Right atrium auricular region (tissue), 2 donors: ENCODE data around the gene SKI. TPM values are rescaled to one million over a fixed set of nuclear protein-coding genes. Genes with fewer than 3 reads are reported as not detected.

Source experiments
- DNase-seq: peaks from one replicate; pipeline ENCODE4 v3.0.0-alpha.2; 2019; ENCODE audit warnings: low spot score
- H3K27ac ChIP-seq, 2 donors: fragments of 200-600 bp; sonication (generic); 1 replicate in 1 of 2; 2 replicates in 1 of 2; pipeline ENCODE4 v1.5.1; 2016 to 2019
- H3K27me3 ChIP-seq, 2 donors: fragments of 200-600 bp; sonication (generic); one replicate each; pipeline versions ENCODE4 v1.5.1 to v1.6.0; 2017 to 2019
- H3K36me3 ChIP-seq: fragments of 200-600 bp; sonication (generic); one replicate; pipeline ENCODE4 v1.5.1; 2016
- H3K4me1 ChIP-seq, 2 donors: fragments of 200-600 bp; sonication (generic); one replicate each; pipeline versions ENCODE4 v1.5.1 to v1.6.0; 2017 to 2019
- H3K4me3 ChIP-seq, 2 donors: fragments of 200-600 bp; sonication (generic); 1 replicate in 1 of 2; 2 replicates in 1 of 2; pipeline ENCODE4 v1.5.1; 2017 to 2019; ENCODE audit warnings: mild to moderate bottlenecking in 1 of 2, moderate library complexity in 1 of 2
- H3K9me3 ChIP-seq, 2 donors: fragments of 200-600 bp; sonication (generic); one replicate each; pipeline ENCODE4 v1.5.1; 2019
- CTCF ChIP-seq, 2 donors: fragments of 200-600 bp; sonication (generic); IDR thresholded peaks; one replicate each; pipeline ENCODE4 v1.5.1; 2019; ENCODE audit warnings: antibody characterized with exemption in 2 of 2
- total RNA-seq, 2 donors: library from RNA; depleted of rRNA; stranded (reverse); fragments of >200 nt; gene quantifications; one replicate each; pipeline ENCODE4 v1.1.0, GENCODE V29; 2016

The SKI gene
- total RNA-seq, 2 donors from 2014 or later, result 36.7 to 57.2 TPM

- H3K27ac ChIP-seq, result no peak overlapping the region
- no peaks in the 10 kb centered on the region for H3K36me3 ChIP-seq
- peaks cover 0 to 50% of the 10 kb centered on the region in 2 donors for H3K4me1 ChIP-seq
- no peak for TF ChIP-seq CTCF (IDR thresholded peaks at IDR 0.05)
- no peak overlapping the region for H3K4me3 ChIP-seq
- H3K27me3 ChIP-seq, result no peaks in the 10 kb centered on the region
- no peaks in the 10 kb centered on the region for H3K9me3 ChIP-seq
- DNase-seq, result no peak
Observed at GRCh38 chr1:2200308-2200943, 27.7 kb upstream of the SKI start.

GRCh38 chr1:2201062-2201461 is 27.1 kb upstream of the SKI start:
- Histone ChIP-seq H3K27ac (no peak overlapping the region), H3K4me1 (peaks cover 0 to 52% of the 10 kb centered on the region in 2 donors), H3K36me3 (no peaks in the 10 kb centered on the region), H3K27me3 (no peaks in the 10 kb centered on the region), H3K4me3 (no peak overlapping the region), H3K9me3 (no peaks in the 10 kb centered on the region)
- TF ChIP-seq CTCF (IDR thresholded peaks at IDR 0.05), result no peak
- DNase-seq, result no peak

- H3K4me1 ChIP-seq, result peaks cover 0 to 62% of the 10 kb centered on the region in 2 donors
Observed at GRCh38 chr1:2202008-2202575, 26.0 kb upstream of the SKI start.

GRCh38 chr1:2202843-2203601 is 25.1 kb upstream of the SKI start:
- TF ChIP-seq CTCF (IDR thresholded peaks at IDR 0.05), result no peak
- no peaks in the 10 kb centered on the region for H3K36me3 ChIP-seq
- H3K4me1 ChIP-seq, result peaks cover 0 to 71% of the 10 kb centered on the region in 2 donors
- no peak overlapping the region for H3K4me3 ChIP-seq
- no peaks in the 10 kb centered on the region for H3K9me3 ChIP-seq
- H3K27ac ChIP-seq, result peak overlapping the region; percentile 91 to 93
- no peaks in the 10 kb centered on the region for H3K27me3 ChIP-seq
- no peak for DNase-seq

More at GRCh38 chr1:2202008-2202575, 26.0 kb upstream of the SKI start:
- Histone ChIP-seq H3K4me3 (no peak overlapping the region), H3K9me3 (no peaks in the 10 kb centered on the region), H3K36me3 (no peaks in the 10 kb centered on the region), H3K27ac (no peak overlapping the region), H3K27me3 (no peaks in the 10 kb centered on the region)
- DNase-seq, result no peak
- no peak for TF ChIP-seq CTCF (IDR thresholded peaks at IDR 0.05)

- Histone ChIP-seq H3K27me3 (no peaks in the 10 kb centered on the region), H3K27ac (peak overlapping the region; percentile 91 to 93), H3K36me3 (no peaks in the 10 kb centered on the region), H3K4me3 (peak overlapping the region; percentile 52 to 63), H3K4me1 (peaks cover 0 to 75% of the 10 kb centered on the region in 2 donors), H3K9me3 (no peaks in the 10 kb centered on the region)
- no peak for DNase-seq
- TF ChIP-seq CTCF (IDR thresholded peaks at IDR 0.05), result no peak
Observed at GRCh38 chr1:2203671-2204414, 24.3 kb upstream of the SKI start.
